Immature natural killer cell (primary cell): Measurements from ENCODE around the gene LRP2. TPM values are rescaled to one million over a fixed set of nuclear protein-coding genes. Genes with fewer than 3 reads are reported as not detected.

Experiments used
- DNase-seq, 3 donors: peaks; one replicate each; pipeline ENCODE4 v3.0.0; 2022; ENCODE audit warnings: mixed read lengths in 1 of 3
- H3K27ac Mint-ChIP-seq, 6 donors: one replicate each; pipeline ENCODE4 v1.8.0; 2020; ENCODE audit warnings: mixed read lengths in 6 of 6, mild to moderate bottlenecking in 5 of 6, inconsistent platforms in 4 of 6, moderate library complexity in 3 of 6
- H3K27me3 Mint-ChIP-seq, 3 donors: one replicate each; pipeline ENCODE4 v1.8.0; 2020 to 2021; ENCODE audit warnings: low read depth in 3 of 3, mild to moderate bottlenecking in 3 of 3, mixed read lengths in 3 of 3, moderate library complexity in 3 of 3, inconsistent platforms in 1 of 3
- H3K36me3 Mint-ChIP-seq, 3 donors: one replicate each; pipeline ENCODE4 v1.8.0; 2020; ENCODE audit warnings: mixed read lengths in 3 of 3, inconsistent platforms in 2 of 3, mild to moderate bottlenecking in 2 of 3
- H3K4me1 Mint-ChIP-seq, 2 donors: one replicate each; pipeline ENCODE4 v1.8.0; 2020; ENCODE audit warnings: inconsistent platforms in 2 of 2, mild to moderate bottlenecking in 2 of 2, mixed read lengths in 2 of 2, moderate library complexity in 1 of 2
- H3K4me3 Mint-ChIP-seq, 5 donors: one replicate each; pipeline ENCODE4 v1.8.0; 2020; ENCODE audit warnings: mild to moderate bottlenecking in 5 of 5, mixed read lengths in 5 of 5, inconsistent platforms in 3 of 5, moderate library complexity in 3 of 5
- H3K9me3 Mint-ChIP-seq, 6 donors: one replicate each; pipeline ENCODE4 v1.8.0; 2020; ENCODE audit warnings: mild to moderate bottlenecking in 6 of 6, mixed read lengths in 6 of 6, inconsistent platforms in 4 of 6, moderate library complexity in 3 of 6
- polyA plus RNA-seq, 3 donors: library from polyadenylated mRNA; unstranded; fragments of 300-500 nt; fragmentation: Illumina TruSeq; gene quantifications; one replicate each; pipeline ENCODE4 v1.2.3, GENCODE V29; 2021

Gene LRP2
- polyA plus RNA-seq, 3 donors from 2014 or later = not detected

GRCh38 chr2:169095621-169096105 is 266.7 kb downstream of the LRP2 start:
- peaks cover 3 to 8% of the 10 kb centered on the region in 2 donors for H3K4me1 Mint-ChIP-seq
- peak overlapping the region in 1 of 5 donors; percentile 18 for H3K4me3 Mint-ChIP-seq
- H3K9me3 Mint-ChIP-seq = no peaks in the 10 kb centered on the region
- H3K36me3 Mint-ChIP-seq = no peaks in the 10 kb centered on the region
- H3K27me3 Mint-ChIP-seq = peaks cover 0 to 3% (median 3%) of the 10 kb centered on the region in 3 donors
- no peak for DNase-seq
- H3K27ac Mint-ChIP-seq = peak overlapping the region in 1 of 6 donors; percentile 13

GRCh38 chr2:169094676-169095075 is 267.7 kb downstream of the LRP2 start:
- DNase-seq = no peak
- H3K36me3 Mint-ChIP-seq = no peaks in the 10 kb centered on the region
- H3K27ac Mint-ChIP-seq = no peak overlapping the region
- H3K4me1 Mint-ChIP-seq = peaks cover 3 to 8% of the 10 kb centered on the region in 2 donors
- no peak overlapping the region for H3K4me3 Mint-ChIP-seq
- H3K9me3 Mint-ChIP-seq = no peaks in the 10 kb centered on the region
- peaks cover 0 to 3% (median 3%) of the 10 kb centered on the region in 3 donors for H3K27me3 Mint-ChIP-seq

- Mint-ChIP-seq H3K27ac (no peak overlapping the region), H3K4me3 (no peak overlapping the region), H3K27me3 (peaks cover 0 to 3% (median 3%) of the 10 kb centered on the region in 3 donors), H3K9me3 (no peaks in the 10 kb centered on the region), H3K36me3 (no peaks in the 10 kb centered on the region), H3K4me1 (peaks cover 3 to 8% of the 10 kb centered on the region in 2 donors)
- no peak for DNase-seq
These were observed 268.8 kb downstream of the LRP2 start for GRCh38 chr2:169093535-169093934.

GRCh38 chr2:169091761-169092519 is 270.4 kb downstream of the LRP2 start:
- Mint-ChIP-seq H3K27ac (no peak overlapping the region), H3K9me3 (no peaks in the 10 kb centered on the region), H3K27me3 (peaks cover 0 to 5% (median 3%) of the 10 kb centered on the region in 3 donors), H3K4me3 (no peak overlapping the region), H3K36me3 (no peaks in the 10 kb centered on the region), H3K4me1 (peaks cover 3 to 8% of the 10 kb centered on the region in 2 donors)
- DNase-seq = no peak

- no peak overlapping the region for H3K27ac Mint-ChIP-seq
- H3K27me3 Mint-ChIP-seq = peaks cover 0 to 5% (median 3%) of the 10 kb centered on the region in 3 donors
- no peak overlapping the region for H3K4me3 Mint-ChIP-seq
- H3K9me3 Mint-ChIP-seq = no peaks in the 10 kb centered on the region
- no peak for DNase-seq
- H3K4me1 Mint-ChIP-seq = peaks cover 3 to 8% of the 10 kb centered on the region in 2 donors
- no peaks in the 10 kb centered on the region for H3K36me3 Mint-ChIP-seq
These were observed 271.1 kb downstream of the LRP2 start for GRCh38 chr2:169091256-169091655.

- Mint-ChIP-seq H3K9me3 (no peaks in the 10 kb centered on the region), H3K36me3 (no peaks in the 10 kb centered on the region), H3K4me1 (peaks cover 0 to 1% of the 10 kb centered on the region in 2 donors), H3K27ac (no peak overlapping the region), H3K27me3 (peaks cover 0 to 5% (median 1%) of the 10 kb centered on the region in 3 donors), H3K4me3 (no peak overlapping the region)
- DNase-seq = no peak
These were observed 272.1 kb downstream of the LRP2 start for GRCh38 chr2:169090133-169090820.

GRCh38 chr2:169089182-169089581 is 273.2 kb downstream of the LRP2 start:
- H3K27me3 Mint-ChIP-seq = peaks cover 0 to 5% (median 0%) of the 10 kb centered on the region in 3 donors
- no peaks in the 10 kb centered on the region for H3K36me3 Mint-ChIP-seq
- H3K4me3 Mint-ChIP-seq = no peak overlapping the region
- no peaks in the 10 kb centered on the region for H3K9me3 Mint-ChIP-seq
- no peak overlapping the region for H3K27ac Mint-ChIP-seq
- no peaks in the 10 kb centered on the region for H3K4me1 Mint-ChIP-seq
- DNase-seq = no peak

GRCh38 chr2:169087757-169088379 is 274.5 kb downstream of the LRP2 start:
- no peaks in the 10 kb centered on the region for H3K9me3 Mint-ChIP-seq
- no peak overlapping the region for H3K4me3 Mint-ChIP-seq
- peaks cover 0 to 5% (median 3%) of the 10 kb centered on the region in 3 donors for H3K27me3 Mint-ChIP-seq
- no peak overlapping the region for H3K27ac Mint-ChIP-seq
- DNase-seq = no peak
- H3K4me1 Mint-ChIP-seq = no peaks in the 10 kb centered on the region
- no peaks in the 10 kb centered on the region for H3K36me3 Mint-ChIP-seq

- Mint-ChIP-seq H3K4me1 (no peaks in the 10 kb centered on the region), H3K4me3 (no peak overlapping the region), H3K9me3 (no peaks in the 10 kb centered on the region), H3K36me3 (no peaks in the 10 kb centered on the region), H3K27me3 (peaks cover 0 to 3% (median 2%) of the 10 kb centered on the region in 3 donors), H3K27ac (no peak overlapping the region)
- no peak for DNase-seq
These were observed 275.4 kb downstream of the LRP2 start for GRCh38 chr2:169086893-169087467.

GRCh38 chr2:169082995-169083394 is 279.3 kb downstream of the LRP2 start:
- Mint-ChIP-seq H3K27ac (no peak overlapping the region), H3K9me3 (no peaks in the 10 kb centered on the region), H3K4me1 (no peaks in the 10 kb centered on the region), H3K36me3 (no peaks in the 10 kb centered on the region), H3K4me3 (no peak overlapping the region), H3K27me3 (peaks cover 1 to 4% (median 3%) of the 10 kb centered on the region in 3 donors)
- DNase-seq = no peak

GRCh38 chr2:169081551-169081950 is 280.8 kb downstream of the LRP2 start:
- no peak for DNase-seq
- no peak overlapping the region for H3K27ac Mint-ChIP-seq
- no peaks in the 10 kb centered on the region for H3K9me3 Mint-ChIP-seq
- H3K4me1 Mint-ChIP-seq = no peaks in the 10 kb centered on the region
- H3K36me3 Mint-ChIP-seq = no peaks in the 10 kb centered on the region
- H3K4me3 Mint-ChIP-seq = no peak overlapping the region
- H3K27me3 Mint-ChIP-seq = peaks cover 1 to 5% (median 4%) of the 10 kb centered on the region in 3 donors

- Mint-ChIP-seq H3K36me3 (no peaks in the 10 kb centered on the region), H3K27me3 (peaks cover 1 to 5% (median 4%) of the 10 kb centered on the region in 3 donors), H3K9me3 (no peaks in the 10 kb centered on the region), H3K4me3 (no peak overlapping the region), H3K4me1 (no peaks in the 10 kb centered on the region), H3K27ac (no peak overlapping the region)
- no peak for DNase-seq
These were observed 281.9 kb downstream of the LRP2 start for GRCh38 chr2:169080250-169081069.

GRCh38 chr2:169077674-169078240 is 284.6 kb downstream of the LRP2 start:
- H3K4me3 Mint-ChIP-seq = no peak overlapping the region
- no peak overlapping the region for H3K27ac Mint-ChIP-seq
- H3K36me3 Mint-ChIP-seq = no peaks in the 10 kb centered on the region
- no peak for DNase-seq
- peaks cover 2 to 5% (median 3%) of the 10 kb centered on the region in 3 donors for H3K27me3 Mint-ChIP-seq
- H3K4me1 Mint-ChIP-seq = peaks cover 0 to 2% of the 10 kb centered on the region in 2 donors
- no peaks in the 10 kb centered on the region for H3K9me3 Mint-ChIP-seq
